Measurements from ENCODE around the gene DGKG. TPM values are rescaled to one million over a fixed set of nuclear protein-coding genes. Genes with fewer than 3 reads are reported as not detected.

Gene DGKG
- total RNA-seq, 4 donors from 2014 or later: 14.5 to 35.1 (median 20.3) TPM

- TF ChIP-seq CTCF (IDR thresholded peaks at IDR 0.05) (no peak), POLR2A (IDR thresholded peaks at IDR 0.05) (no peak)
- DNase-seq: no peak
- no peak overlapping the region for H3K27ac ChIP-seq
- WGBS, 2 donors: 79 to 82% methylated on average over 6 of the region's 6 CpGs
- intact Hi-C loops (cut with DNase I): no loop called here
- no peak overlapping the region for H3K4me3 ChIP-seq (replicated peaks in 1 of 3)
- no peaks in the 10 kb centered on the region for H3K9me3 ChIP-seq
- H3K4me1 ChIP-seq: no peaks in the 10 kb centered on the region
- H3K27me3 ChIP-seq: no peaks in the 10 kb centered on the region
- no peaks in the 10 kb centered on the region for H3K36me3 ChIP-seq
These were observed 185.6 kb downstream of the DGKG start for GRCh38 chr3:186176373-186176990.

GRCh38 chr3:186173224-186173815 lies 188.7 kb downstream of the DGKG start:
- Histone ChIP-seq H3K9me3 (no peaks in the 10 kb centered on the region), H3K36me3 (no peaks in the 10 kb centered on the region), H3K27me3 (no peaks in the 10 kb centered on the region), H3K4me1 (no peaks in the 10 kb centered on the region), H3K27ac (no peak overlapping the region), H3K4me3 (replicated peaks in 1 of 3) (no peak overlapping the region)
- 90 to 95% methylated on average over 9 of the region's 9 CpGs for WGBS, 2 donors
- no peak for DNase-seq
- no peak for TF ChIP-seq POLR2A (IDR thresholded peaks at IDR 0.05)
- intact Hi-C loops (cut with DNase I): no loop called here

- 93 to 100% methylated on average over 2 of the region's 2 CpGs for WGBS, 2 donors
- TF ChIP-seq CTCF (IDR thresholded peaks at IDR 0.05) (no peak), POLR2A (IDR thresholded peaks at IDR 0.05) (no peak)
- DNase-seq: no peak
- Histone ChIP-seq H3K4me1 (no peaks in the 10 kb centered on the region), H3K27me3 (no peaks in the 10 kb centered on the region), H3K36me3 (no peaks in the 10 kb centered on the region), H3K27ac (no peak overlapping the region), H3K4me3 (replicated peaks in 1 of 3) (no peak overlapping the region), H3K9me3 (no peaks in the 10 kb centered on the region)
- intact Hi-C loops (cut with DNase I): no loop called here
These were observed 189.7 kb downstream of the DGKG start for GRCh38 chr3:186172353-186172752.

- H3K27ac ChIP-seq: no peak overlapping the region
- no peaks in the 10 kb centered on the region for H3K9me3 ChIP-seq
- 94% methylated on average over 2 of the region's 2 CpGs for WGBS, 2 donors
- no peak for DNase-seq
- intact Hi-C loops (cut with DNase I): no loop called here
- H3K27me3 ChIP-seq: no peaks in the 10 kb centered on the region
- no peak overlapping the region for H3K4me3 ChIP-seq (replicated peaks in 1 of 3)
- no peaks in the 10 kb centered on the region for H3K36me3 ChIP-seq
- H3K4me1 ChIP-seq: no peaks in the 10 kb centered on the region
- TF ChIP-seq CTCF (IDR thresholded peaks at IDR 0.05): no peak
- TF ChIP-seq POLR2A (IDR thresholded peaks at IDR 0.05): no peak
These were observed 190.5 kb downstream of the DGKG start for GRCh38 chr3:186171521-186171920.

GRCh38 chr3:186170516-186170915 lies 191.5 kb downstream of the DGKG start:
- intact Hi-C loops (cut with DNase I): no loop called here
- DNase-seq: no peak
- WGBS, 2 donors: 57 to 71% methylated on average over 2 of the region's 2 CpGs

More at GRCh38 chr3:186170516-186170915, 191.5 kb downstream of the DGKG start:
- H3K4me1 ChIP-seq: no peaks in the 10 kb centered on the region
- H3K9me3 ChIP-seq: no peaks in the 10 kb centered on the region
- no peaks in the 10 kb centered on the region for H3K36me3 ChIP-seq
- H3K27ac ChIP-seq: no peak overlapping the region
- TF ChIP-seq POLR2A (IDR thresholded peaks at IDR 0.05) (no peak), CTCF (IDR thresholded peaks at IDR 0.05) (no peak)
- no peaks in the 10 kb centered on the region for H3K27me3 ChIP-seq
- no peak overlapping the region for H3K4me3 ChIP-seq (replicated peaks in 1 of 3)
